ENCODE data around the gene SHROOM3.

DNA sequence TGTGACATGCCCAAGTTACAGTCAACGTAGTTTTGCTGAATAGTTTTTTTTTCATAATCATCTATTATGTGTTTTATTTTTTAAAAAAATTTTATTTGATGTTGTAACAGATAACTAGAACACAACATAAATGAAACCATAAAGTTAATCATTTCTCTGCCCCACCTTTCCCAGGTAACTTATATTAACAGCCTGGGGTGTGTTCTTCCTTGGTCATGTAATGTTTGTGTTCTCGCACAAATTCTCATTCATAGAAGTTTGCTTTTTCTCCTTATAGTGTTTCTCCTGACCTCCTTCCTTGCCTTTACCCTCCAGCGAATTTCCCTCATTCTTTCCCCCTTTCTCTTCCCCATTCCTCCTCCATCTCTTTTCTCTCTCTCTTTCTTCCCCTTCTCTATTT, 248.1 kb downstream of the SHROOM3 start:
- TF ChIP-seq CTCF (IDR thresholded peaks at IDR 0.05) (no peak), POLR2A (IDR thresholded peaks at IDR 0.05) (no peak)
